Right lobe of liver (tissue), 6 donors: ENCODE data around the gene PNRC1. TPM values are rescaled to one million over a fixed set of nuclear protein-coding genes. Genes with fewer than 3 reads are reported as not detected.
A peak's percentile ranks its signal among the peaks of the same experiment; 100 is the strongest.

Experiments
- ATAC-seq, 4 donors: fragments of 200-7000 bp; cut with Tn5 transposase; one replicate each; pipeline ENCODE4 v1.9.1; 2020; ENCODE audit warnings: mild to moderate bottlenecking in 4 of 4, moderate library complexity in 4 of 4
- DNase-seq, 3 donors: peaks; one replicate each; pipeline ENCODE4 v3.0.0-alpha.2; 2020
- H3K27ac ChIP-seq, 3 donors: fragments of 200-600 bp; one replicate each; pipeline ENCODE4 v1.8.0; 2022
- H3K27me3 ChIP-seq, 2 donors: fragments of 200-600 bp; one replicate each; pipeline ENCODE4 v1.8.0; 2022
- H3K36me3 ChIP-seq, 4 donors: fragments of 200-600 bp; sonication (generic) in 1 of 4; one replicate each; pipeline versions ENCODE4 v1.5.1 to v1.8.0; 2017 to 2022; ENCODE audit warnings: control low read depth in 1 of 4
- H3K4me1 ChIP-seq, 4 donors: fragments of 200-600 bp; sonication (generic) in 1 of 4; one replicate each; pipeline versions ENCODE4 v1.5.1 to v1.8.0; 2017 to 2022; ENCODE audit warnings: control low read depth in 1 of 4
- H3K4me3 ChIP-seq, 3 donors: fragments of 200-600 bp; one replicate each; pipeline ENCODE4 v1.8.0; 2022
- H3K9me3 ChIP-seq, 4 donors: fragments of 200-600 bp; sonication (generic) in 1 of 4; one replicate each; pipeline versions ENCODE4 v1.5.1 to v1.8.0; 2017 to 2022; ENCODE audit warnings: control low read depth in 1 of 4
- CTCF ChIP-seq, 4 donors: fragments of 200-600 bp in 3 of 4; fragments of 450-650 bp in 1 of 4; IDR thresholded peaks; one replicate each; pipeline versions ENCODE4 v1.5.1 to v1.8.0; 2016 to 2022; ENCODE audit warnings: antibody characterized with exemption in 4 of 4, mild to moderate bottlenecking in 2 of 4
- POLR2A ChIP-seq: fragments of 450-650 bp; IDR thresholded peaks from one replicate; pipeline ENCODE4 v1.6.1; 2017; ENCODE audit warnings: antibody characterized with exemption, mild to moderate bottlenecking
- WGBS: methylation state at CpG from one replicate; pipeline ENCODE4 v1.1.6; 2018; ENCODE audit warnings: low coverage, low lambda C conversion rate; ENCODE audit not compliant: insufficient coverage; ENCODE audit errors: missing lambda C conversion rate; 5-methylcytosine and 5-hydroxymethylcytosine counted together
- intact Hi-C, 2 donors: fragments of 100-400 bp; cut with DNase I; formaldehyde crosslinking; loops; one replicate each; pipeline versions ENCODE4 v1.11.2 to v1.14.1; 2022
- total RNA-seq, 6 experiments: library from RNA; depleted of rRNA in 2 of 6; stranded (reverse); fragments of >200 nt in 2 of 6; fragmentation: NEBNext Ultra II Directional in 3 of 6; extraction: Animal tissue kit (Norgen Biotek cat#: 25700) in 3 of 6; gene quantifications; one replicate each; pipeline versions ENCODE4 v1.1.0 to v1.2.4, GENCODE V29; 2016 to 2023
- donor health status: DM: no; HTN: yes; CAD: no.
- donor health status: DM: no; HTN: no; CAD: no.
- donor health status: DM: no; HTN: no; CAD: no.
- donor health status: DM: no; HTN: yes; CAD: no.
- donor health status: DM: no; HTN: yes; CAD: no.

Gene PNRC1
- total RNA-seq, 6 experiments from 2014 or later = 55.4 to 182 (median 105) TPM

GRCh38 chr6:89067796-89068195, 12.8 kb upstream of the PNRC1 start:
- H3K36me3 ChIP-seq = no peaks in the 10 kb centered on the region
- no peak for TF ChIP-seq CTCF (IDR thresholded peaks at IDR 0.05)
- no peak for TF ChIP-seq POLR2A
- H3K27ac ChIP-seq = peak overlapping the region in 1 of 3 donors; percentile 39
- intact Hi-C loops = no loop called here
- no peak for DNase-seq
- no peaks in the 10 kb centered on the region for H3K9me3 ChIP-seq
- peaks cover 0 to 34% (median 3%) of the 10 kb centered on the region in 4 donors for H3K4me1 ChIP-seq
- peak; percentile 24 to 70 (median 44) for ATAC-seq
- H3K4me3 ChIP-seq = no peak overlapping the region
- H3K27me3 ChIP-seq = no peaks in the 10 kb centered on the region

- no peaks in the 10 kb centered on the region for H3K36me3 ChIP-seq
- TF ChIP-seq POLR2A (no peak), CTCF (IDR thresholded peaks at IDR 0.05) (no peak)
- H3K27me3 ChIP-seq = no peaks in the 10 kb centered on the region
- H3K27ac ChIP-seq = no peak overlapping the region
- no peaks in the 10 kb centered on the region for H3K9me3 ChIP-seq
- no peak overlapping the region for H3K4me3 ChIP-seq
- intact Hi-C loops = no loop called here
- 22% methylated on average over 1 of the region's 1 CpG for WGBS
- ATAC-seq = no peak
- no peak for DNase-seq
- peaks cover 0 to 34% (median 3%) of the 10 kb centered on the region in 4 donors for H3K4me1 ChIP-seq
These were observed 11.9 kb upstream of the PNRC1 start for GRCh38 chr6:89068695-89069094.

- intact Hi-C loops = no loop called here
- TF ChIP-seq CTCF (IDR thresholded peaks at IDR 0.05) (no peak), POLR2A (no peak)
- no peak overlapping the region for H3K4me3 ChIP-seq
- no peak for ATAC-seq
- no peaks in the 10 kb centered on the region for H3K27me3 ChIP-seq
- H3K36me3 ChIP-seq = no peaks in the 10 kb centered on the region
- peaks cover 0 to 34% (median 3%) of the 10 kb centered on the region in 4 donors for H3K4me1 ChIP-seq
- H3K9me3 ChIP-seq = no peaks in the 10 kb centered on the region
- DNase-seq = no peak
- no peak overlapping the region for H3K27ac ChIP-seq
- 87% methylated on average over 10 of the region's 10 CpGs for WGBS
These were observed 10.9 kb upstream of the PNRC1 start for GRCh38 chr6:89069536-89070163.

- no peaks in the 10 kb centered on the region for H3K27me3 ChIP-seq
- peak in 1 of 3 donors; percentile 77 for DNase-seq
- H3K9me3 ChIP-seq = no peaks in the 10 kb centered on the region
- no peaks in the 10 kb centered on the region for H3K36me3 ChIP-seq
- intact Hi-C loops = no loop called here
- peak overlapping the region in 2 of 3 donors; percentile 38 to 61 for H3K27ac ChIP-seq
- no peak for TF ChIP-seq POLR2A
- H3K4me3 ChIP-seq = no peak overlapping the region
- H3K4me1 ChIP-seq = peaks cover 0 to 34% (median 3%) of the 10 kb centered on the region in 4 donors
- peak; percentile 83 to 95 (median 90) for ATAC-seq
These were observed 9.5 kb upstream of the PNRC1 start for GRCh38 chr6:89071036-89071435.

GRCh38 chr6:89073014-89073620, 7.4 kb upstream of the PNRC1 start:
- no peaks in the 10 kb centered on the region for H3K36me3 ChIP-seq
- ATAC-seq = peak; percentile 30 to 52 (median 51)
- H3K4me1 ChIP-seq = peaks cover 0 to 18% (median 3%) of the 10 kb centered on the region in 4 donors
- no peak overlapping the region for H3K27ac ChIP-seq
- no peaks in the 10 kb centered on the region for H3K27me3 ChIP-seq
- intact Hi-C loops = no loop called here
- WGBS = 33% methylated on average over 4 of the region's 4 CpGs
- no peaks in the 10 kb centered on the region for H3K9me3 ChIP-seq
- TF ChIP-seq POLR2A = no peak
- TF ChIP-seq CTCF (IDR thresholded peaks at IDR 0.05) = no peak
- DNase-seq = no peak
- no peak overlapping the region for H3K4me3 ChIP-seq
